Astrocyte of the cerebellum (primary cell): ENCODE results near the gene MRPS21.

Experiments
- DNase-seq: peaks from one replicate; pipeline ENCODE4 v3.0.0-alpha.2; 2011; ENCODE audit warnings: low read depth
- H3K4me3 ChIP-seq: 2 replicates; pipeline ENCODE4 v1.5.1; 2011; ENCODE audit warnings: mild to moderate bottlenecking, low read depth, low read length, moderate library complexity
- CTCF ChIP-seq: IDR thresholded peaks from 2 replicates; pipeline ENCODE4 v1.5.1; 2012; ENCODE audit warnings: low read length, low read depth, moderate library complexity, mild to moderate bottlenecking; ENCODE audit errors: missing control alignments
- in situ Hi-C: cut with HindIII; loops from 2 replicates; pipeline ENCODE4 v1.10.0; 2017; ENCODE audit warnings: low sequenced_read_pairs

MRPS21 gene

GRCh38 chr1:150259758-150260669, 33.6 kb upstream of the MRPS21 start:
- no peak for TF ChIP-seq CTCF
- in situ Hi-C loops, result no loop called here
- no peak for DNase-seq
- no peak overlapping the region for H3K4me3 ChIP-seq

GRCh38 chr1:150261367-150261766, 32.3 kb upstream of the MRPS21 start:
- no peak overlapping the region for H3K4me3 ChIP-seq
- in situ Hi-C loops, result no loop called here
- TF ChIP-seq CTCF, result no peak
- DNase-seq, result no peak

GRCh38 chr1:150262388-150263320, 31.0 kb upstream of the MRPS21 start:
- DNase-seq, result no peak
- H3K4me3 ChIP-seq, result no peak overlapping the region
- TF ChIP-seq CTCF, result no peak
- in situ Hi-C loops, result no loop called here

GRCh38 chr1:150263549-150263948, 30.1 kb upstream of the MRPS21 start:
- no peak overlapping the region for H3K4me3 ChIP-seq
- TF ChIP-seq CTCF, result no peak
- no peak for DNase-seq
- in situ Hi-C loops, result no loop called here

- H3K4me3 ChIP-seq, result peak overlapping the region; percentile 70
- DNase-seq, result no peak
- no peak for TF ChIP-seq CTCF
- in situ Hi-C loops, result no loop called here
These were observed 25.8 kb upstream of the MRPS21 start for GRCh38 chr1:150267896-150268295.

- DNase-seq, result no peak
- TF ChIP-seq CTCF, result no peak
- peak overlapping the region; percentile 70 for H3K4me3 ChIP-seq
- in situ Hi-C loops, result no loop called here
These were observed 25.3 kb upstream of the MRPS21 start for GRCh38 chr1:150268340-150268704.
